Measurements from ENCODE around the gene FAM107B. TPM values are rescaled to one million over a fixed set of nuclear protein-coding genes. Genes with fewer than 3 reads are reported as not detected.

Gene FAM107B
- total RNA-seq, 1 experiment from 2014 or later = 24.5 TPM

DNA sequence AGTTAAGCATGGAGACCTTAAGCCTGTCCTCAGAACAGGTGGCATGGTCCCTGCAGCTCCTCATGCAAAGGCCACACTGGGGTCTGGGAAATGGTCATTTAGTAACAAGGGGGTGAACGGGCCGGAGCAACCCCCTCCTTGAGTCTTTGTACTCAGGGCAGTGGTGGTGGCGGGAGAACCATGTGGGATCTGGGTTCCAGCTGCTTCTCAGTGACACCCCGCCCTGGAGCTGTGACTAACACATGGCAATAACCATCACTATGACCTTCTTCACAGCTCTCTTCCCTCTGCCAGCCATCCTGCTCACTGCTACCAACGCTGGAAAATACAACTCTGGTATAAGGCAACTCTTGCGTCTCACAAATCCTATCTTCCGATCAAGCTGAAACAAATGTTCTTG is 240.5 kb downstream of the FAM107B start:
- H3T11ph ChIP-seq (ENCODE audit: low read length) = no peak overlapping the region
- Mint-ChIP-seq H3K9me3 (no peaks in the 10 kb centered on the region), H3K36me3 (ENCODE audit: insufficient read depth in 1 of 3, low read depth in 3 of 3) (peaks cover 0 to 6% (median 2%) of the 10 kb centered on the region in 3 experiments; a peak in 3 of 7 replicates), H3K27me3 (ENCODE audit: low read depth) (no peaks in the 10 kb centered on the region), H3K27ac (peak overlapping the region in 1 of 3 experiments; percentile 91; a peak in 3 of 7 replicates), H3K4me1 (peaks cover 13% of the 10 kb centered on the region in 2 experiments; a peak in 3 of 4 replicates), H3K4me3 (no peak overlapping the region)
- H3K27me3 ChIP-seq (ENCODE audit: insufficient read depth, low read length) = no peaks in the 10 kb centered on the region
- H3K27ac ChIP-seq (ENCODE audit: insufficient read length, low read depth, low read length) = no peak overlapping the region
- no peak overlapping the region for H4K5ac ChIP-seq (ENCODE audit: insufficient read length, low read depth, low read length)
- no peak overlapping the region for H3K23ac ChIP-seq (ENCODE audit: insufficient read length, low read depth, low read length)
- H3K14ac ChIP-seq (ENCODE audit: insufficient read depth, low read length) = no peak overlapping the region
- whole genome bisulfite sequencing (ENCODE audit: extremely low coverage, insufficient read length, low lambda C conversion rate) = no CpG with 5 or more reads among the region's 7 CpGs
- H3K4me1 ChIP-seq (ENCODE audit: insufficient read depth, low read length) = no peaks in the 10 kb centered on the region
- no peak overlapping the region for H3K56ac ChIP-seq (ENCODE audit: insufficient read length, low read depth, low read length)
- peaks cover 4% of the 10 kb centered on the region; the same call in 1 of the 2 replicates for H3K79me2 ChIP-seq (ENCODE audit: insufficient read depth, low read length)
- no peak for DNase-seq
- H4K8ac ChIP-seq (replicated peaks; ENCODE audit: insufficient read length, low read depth, low read length) = no peak overlapping the region
- H2AFZ ChIP-seq (ENCODE audit: low read length) = no peak overlapping the region
- no peak overlapping the region for H3K4ac ChIP-seq (ENCODE audit: low read depth, low read length)
- H4K91ac ChIP-seq (ENCODE audit: insufficient read length, low read depth, low read length) = no peak overlapping the region
- H3K79me1 ChIP-seq (ENCODE audit: insufficient read depth, low read depth, low read length, poor library complexity, severe bottlenecking) = no peaks in the 10 kb centered on the region
- H3K23me2 ChIP-seq (ENCODE audit: insufficient read length, low read depth, low read length, poor library complexity, severe bottlenecking) = no peaks in the 10 kb centered on the region
- H2AK5ac ChIP-seq (ENCODE audit: insufficient read length, low read length) = no peak overlapping the region
- TF ChIP-seq, protein P1, sequence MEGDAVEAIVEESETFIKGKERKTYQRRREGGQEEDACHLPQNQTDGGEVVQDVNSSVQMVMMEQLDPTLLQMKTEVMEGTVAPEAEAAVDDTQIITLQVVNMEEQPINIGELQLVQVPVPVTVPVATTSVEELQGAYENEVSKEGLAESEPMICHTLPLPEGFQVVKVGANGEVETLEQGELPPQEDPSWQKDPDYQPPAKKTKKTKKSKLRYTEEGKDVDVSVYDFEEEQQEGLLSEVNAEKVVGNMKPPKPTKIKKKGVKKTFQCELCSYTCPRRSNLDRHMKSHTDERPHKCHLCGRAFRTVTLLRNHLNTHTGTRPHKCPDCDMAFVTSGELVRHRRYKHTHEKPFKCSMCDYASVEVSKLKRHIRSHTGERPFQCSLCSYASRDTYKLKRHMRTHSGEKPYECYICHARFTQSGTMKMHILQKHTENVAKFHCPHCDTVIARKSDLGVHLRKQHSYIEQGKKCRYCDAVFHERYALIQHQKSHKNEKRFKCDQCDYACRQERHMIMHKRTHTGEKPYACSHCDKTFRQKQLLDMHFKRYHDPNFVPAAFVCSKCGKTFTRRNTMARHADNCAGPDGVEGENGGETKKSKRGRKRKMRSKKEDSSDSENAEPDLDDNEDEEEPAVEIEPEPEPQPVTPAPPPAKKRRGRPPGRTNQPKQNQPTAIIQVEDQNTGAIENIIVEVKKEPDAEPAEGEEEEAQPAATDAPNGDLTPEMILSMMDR (conservative IDR thresholded peaks at IDR 0.05) = no peak
- H2BK15ac ChIP-seq (ENCODE audit: low read depth, low read length) = no peak overlapping the region
- no peak overlapping the region for H3K18ac ChIP-seq (ENCODE audit: insufficient read length, low read depth, low read length)
- H2BK5ac ChIP-seq (ENCODE audit: insufficient read length, low read length) = no peak overlapping the region
- no peak overlapping the region for H2BK120ac ChIP-seq (ENCODE audit: low read depth, low read length, poor library complexity, severe bottlenecking)
- no peaks in the 10 kb centered on the region for H4K20me1 ChIP-seq (ENCODE audit: control insufficient read depth, insufficient read depth, insufficient read length)
- H3K9me3 ChIP-seq (ENCODE audit: control insufficient read depth, low read depth, low read length) = no peaks in the 10 kb centered on the region
- H2BK12ac ChIP-seq (ENCODE audit: insufficient read length, low read depth, low read length) = no peak overlapping the region
- no peak overlapping the region for H2BK20ac ChIP-seq (ENCODE audit: low read depth, low read length, poor library complexity, severe bottlenecking)
- H3K9ac ChIP-seq (ENCODE audit: extremely low read depth, insufficient read length, low read length) = no peak overlapping the region
- no peak overlapping the region for H3K4me2 ChIP-seq (ENCODE audit: insufficient read depth, insufficient read length, low read length)

Measured in H9 (cell line).